Mesenteric fat pad (tissue), 1 donor: Measurements from ENCODE around the gene SLC7A6OS. TPM values are rescaled to one million over a fixed set of nuclear protein-coding genes. Genes with fewer than 3 reads are reported as not detected.
"Not testable (repeated sequence)": the region's sequence is repeated elsewhere in the genome, so short reads cannot be mapped to it uniquely, and the experiment has no call there.

Experiments
- DNase-seq: peaks from one replicate; pipeline ENCODE4 v3.0.0-alpha.2; 2020; ENCODE audit warnings: low spot score
- total RNA-seq: library from RNA; stranded (reverse); fragmentation: NEBNext Ultra II Directional; extraction: Animal tissue kit (Norgen Biotek cat#: 25700); gene quantifications from one replicate; pipeline ENCODE4 v1.2.1, GENCODE V29; 2021
- donor health status: DM: yes; HTN: yes; CAD: no.

The SLC7A6OS gene
- total RNA-seq, 1 donor from 2014 or later, result 12.3 TPM

- DNase-seq, result no peak
Observed at GRCh38 chr16:68299571-68300453, 10.9 kb downstream of the SLC7A6OS start.

DNA sequence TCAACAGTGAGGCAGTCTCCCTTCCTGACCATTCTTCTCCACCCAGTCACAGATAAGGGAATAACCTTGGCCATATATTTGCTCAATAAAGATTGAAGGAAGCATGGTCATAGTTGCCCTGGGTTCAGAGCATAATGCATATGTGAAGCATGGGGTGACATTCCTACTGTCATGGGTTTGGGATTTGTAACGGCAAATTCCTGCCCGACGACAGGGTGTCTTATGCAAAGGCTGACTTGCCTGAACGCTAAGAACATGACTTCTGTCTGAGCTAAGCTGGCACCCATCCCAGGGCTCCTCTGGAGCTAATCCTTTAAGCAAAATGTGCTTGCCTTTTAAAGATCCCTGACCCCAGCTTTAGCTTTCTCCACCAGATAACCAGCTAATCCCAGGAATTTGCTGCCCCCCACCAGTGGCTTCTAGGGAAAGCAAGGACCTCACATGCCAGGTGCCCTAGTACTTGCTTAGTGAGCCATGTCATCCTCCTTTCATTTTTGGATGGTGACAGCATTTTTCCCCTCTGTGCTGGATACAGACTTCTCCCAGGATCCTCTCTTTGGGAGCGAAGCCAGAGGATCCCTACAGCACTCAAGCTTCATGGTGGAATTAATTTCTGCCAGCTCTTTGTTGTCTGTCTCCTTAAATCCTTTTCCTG is 11.7 kb downstream of the SLC7A6OS start:
- no peak for DNase-seq

- DNase-seq, result no peak
Observed at GRCh38 chr16:68298312-68298711, 12.4 kb downstream of the SLC7A6OS start.

GRCh38 chr16:68297908-68298307 is 12.8 kb downstream of the SLC7A6OS start:
- no peak for DNase-seq

- no peak for DNase-seq
Observed at GRCh38 chr16:68296693-68297092, 14.1 kb downstream of the SLC7A6OS start.

- DNase-seq, result no peak
Observed at GRCh38 chr16:68296291-68296690, 14.5 kb downstream of the SLC7A6OS start.

GRCh38 chr16:68292425-68292824 is 18.3 kb downstream of the SLC7A6OS start:
- DNase-seq, result no peak

GRCh38 chr16:68291227-68291626 is 19.5 kb downstream of the SLC7A6OS start:
- no peak for DNase-seq

- DNase-seq, result no peak
Observed at GRCh38 chr16:68290450-68290849, 20.3 kb downstream of the SLC7A6OS start.

- DNase-seq, result no peak
Observed at GRCh38 chr16:68289621-68290329, 21.0 kb downstream of the SLC7A6OS start.

DNA sequence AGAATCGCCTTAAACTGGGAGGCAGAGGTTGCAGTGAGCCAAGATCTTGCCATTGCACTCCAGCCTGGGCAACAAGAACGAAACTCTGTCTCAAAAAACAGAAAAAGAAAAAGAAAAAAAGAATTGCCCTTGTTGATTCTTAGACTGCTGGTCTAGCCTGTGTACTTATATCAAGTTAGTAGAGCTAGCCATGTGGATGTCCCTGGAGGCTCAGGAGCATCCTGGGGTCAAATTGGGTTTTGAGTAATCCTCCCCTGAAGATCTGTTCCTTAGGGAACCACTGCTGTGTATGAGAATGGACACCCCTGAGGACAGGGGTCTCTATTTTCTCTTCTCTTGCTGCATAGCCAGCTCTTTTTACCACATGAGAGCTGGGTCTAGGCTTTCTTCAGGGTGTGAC is 21.5 kb downstream of the SLC7A6OS start:
- DNase-seq, result no peak

DNA sequence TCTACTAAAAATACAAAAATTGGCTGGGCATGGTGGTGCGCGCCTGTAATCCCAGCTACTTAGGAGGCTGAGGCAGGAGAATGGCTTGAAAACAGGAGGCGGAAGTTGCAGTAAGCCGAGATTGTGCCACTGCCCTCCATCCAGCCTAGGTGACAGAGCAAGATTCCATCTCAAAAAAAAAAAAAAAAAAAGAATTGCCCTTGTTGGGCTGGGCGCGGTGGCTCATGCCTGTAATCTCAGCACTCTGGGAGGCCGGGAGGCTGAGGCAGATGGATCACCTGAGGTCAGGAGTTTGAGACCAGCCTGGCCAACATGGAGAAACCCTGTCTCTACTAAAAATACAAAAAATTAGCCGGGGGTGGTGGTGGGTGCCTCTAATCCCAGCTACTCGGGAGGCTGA is 21.9 kb downstream of the SLC7A6OS start:
- not testable (repeated sequence) for DNase-seq

- no peak for DNase-seq
Observed at GRCh38 chr16:68288252-68288650, 22.5 kb downstream of the SLC7A6OS start.

GRCh38 chr16:68287276-68288251 is 23.2 kb downstream of the SLC7A6OS start:
- no peak for DNase-seq

GRCh38 chr16:68286153-68287074 is 24.3 kb downstream of the SLC7A6OS start:
- no peak for DNase-seq

GRCh38 chr16:68285683-68286082 is 25.1 kb downstream of the SLC7A6OS start:
- no peak for DNase-seq

GRCh38 chr16:68284847-68285246 is 25.9 kb downstream of the SLC7A6OS start:
- DNase-seq, result no peak

GRCh38 chr16:68283801-68284598 is 26.7 kb downstream of the SLC7A6OS start:
- DNase-seq, result no peak

- DNase-seq, result no peak
Observed at GRCh38 chr16:68283346-68283745, 27.4 kb downstream of the SLC7A6OS start.
